Upper lobe of left lung (tissue), 4 donors: ENCODE data around the gene IFT88.

Experiments used
- CTCF ChIP-seq, 6 experiments: fragments of 450-650 bp in 4 of 6; fragments of 200-600 bp in 2 of 6; sonication (generic) in 2 of 6; IDR thresholded peaks; one replicate each; pipeline ENCODE4 v1.5.1; 2016 to 2019; ENCODE audit warnings: antibody characterized with exemption in 6 of 6
- EP300 ChIP-seq, 4 donors: sonication (generic); formaldehyde crosslinking; IDR thresholded peaks; one replicate each; pipeline ENCODE4 v1.5.1; 2017; ENCODE audit warnings: antibody characterized with exemption in 4 of 4, control low read depth in 2 of 4
- POLR2A ChIP-seq, 4 donors: fragments of 450-650 bp; IDR thresholded peaks; one replicate each; pipeline ENCODE4 v1.5.1; 2016 to 2017; ENCODE audit warnings: antibody characterized with exemption in 4 of 4, mild to moderate bottlenecking in 2 of 4
- POLR2AphosphoS5 ChIP-seq, 2 donors: sonication (generic); formaldehyde crosslinking; IDR thresholded peaks; one replicate each; pipeline ENCODE4 v1.5.1; 2017; ENCODE audit warnings: antibody characterized with exemption in 2 of 2

GRCh38 chr13:20616059-20616797 lies 49.3 kb downstream of the IFT88 start:
- TF ChIP-seq POLR2AphosphoS5 (IDR thresholded peaks at IDR 0.05) (no peak), POLR2A (IDR thresholded peaks at IDR 0.05) (no peak), CTCF (IDR thresholded peaks at IDR 0.05) (no peak), EP300 (IDR thresholded peaks at IDR 0.05) (no peak)
